Astrocyte of the cerebellum (primary cell): ENCODE measurements around the gene MGME1.

ENCODE experiments used
- DNase-seq: peaks from one replicate; pipeline ENCODE4 v3.0.0-alpha.2; 2011; ENCODE audit warnings: low read depth
- H3K4me3 ChIP-seq: 2 replicates; pipeline ENCODE4 v1.5.1; 2011; ENCODE audit warnings: mild to moderate bottlenecking, low read depth, low read length, moderate library complexity
- CTCF ChIP-seq: IDR thresholded peaks from 2 replicates; pipeline ENCODE4 v1.5.1; 2012; ENCODE audit warnings: low read length, low read depth, moderate library complexity, mild to moderate bottlenecking; ENCODE audit errors: missing control alignments
- in situ Hi-C: cut with HindIII; loops from 2 replicates; pipeline ENCODE4 v1.10.0; 2017; ENCODE audit warnings: low sequenced_read_pairs

MGME1 gene

GRCh38 chr20:18006684-18007083, 37.9 kb downstream of the MGME1 start:
- no peak overlapping the region for H3K4me3 ChIP-seq
- DNase-seq: no peak
- TF ChIP-seq CTCF: no peak
- in situ Hi-C loops: no loop called here

- H3K4me3 ChIP-seq: no peak overlapping the region
- no peak for TF ChIP-seq CTCF
- no peak for DNase-seq
- in situ Hi-C loops: no loop called here
These were observed 38.9 kb downstream of the MGME1 start for GRCh38 chr20:18007534-18008292.

DNA sequence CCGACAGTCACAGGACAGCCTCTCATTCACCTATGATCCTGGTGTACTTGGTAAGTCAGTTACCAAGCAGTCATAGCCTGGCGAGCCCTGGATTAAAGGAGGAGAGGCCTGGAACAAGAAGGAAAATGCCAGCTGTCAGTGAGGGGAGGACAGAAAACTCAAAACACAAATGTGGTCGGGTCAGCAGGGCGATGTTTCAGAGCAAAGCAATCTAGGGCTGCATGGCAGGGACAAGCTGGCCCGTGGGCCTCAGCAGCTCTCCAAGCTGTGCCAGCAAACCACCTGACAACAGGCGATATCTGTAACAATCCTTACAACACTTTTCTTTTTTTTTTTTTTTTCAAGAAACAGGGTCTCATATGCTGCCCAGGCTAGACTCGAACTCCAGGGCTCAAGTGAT, 40.3 kb downstream of the MGME1 start:
- in situ Hi-C loops: no loop called here
- TF ChIP-seq CTCF: no peak
- DNase-seq: no peak
- H3K4me3 ChIP-seq: no peak overlapping the region

GRCh38 chr20:18011482-18011881, 42.7 kb downstream of the MGME1 start:
- no peak for TF ChIP-seq CTCF
- no peak for DNase-seq
- H3K4me3 ChIP-seq: no peak overlapping the region
- in situ Hi-C loops: no loop called here

DNA sequence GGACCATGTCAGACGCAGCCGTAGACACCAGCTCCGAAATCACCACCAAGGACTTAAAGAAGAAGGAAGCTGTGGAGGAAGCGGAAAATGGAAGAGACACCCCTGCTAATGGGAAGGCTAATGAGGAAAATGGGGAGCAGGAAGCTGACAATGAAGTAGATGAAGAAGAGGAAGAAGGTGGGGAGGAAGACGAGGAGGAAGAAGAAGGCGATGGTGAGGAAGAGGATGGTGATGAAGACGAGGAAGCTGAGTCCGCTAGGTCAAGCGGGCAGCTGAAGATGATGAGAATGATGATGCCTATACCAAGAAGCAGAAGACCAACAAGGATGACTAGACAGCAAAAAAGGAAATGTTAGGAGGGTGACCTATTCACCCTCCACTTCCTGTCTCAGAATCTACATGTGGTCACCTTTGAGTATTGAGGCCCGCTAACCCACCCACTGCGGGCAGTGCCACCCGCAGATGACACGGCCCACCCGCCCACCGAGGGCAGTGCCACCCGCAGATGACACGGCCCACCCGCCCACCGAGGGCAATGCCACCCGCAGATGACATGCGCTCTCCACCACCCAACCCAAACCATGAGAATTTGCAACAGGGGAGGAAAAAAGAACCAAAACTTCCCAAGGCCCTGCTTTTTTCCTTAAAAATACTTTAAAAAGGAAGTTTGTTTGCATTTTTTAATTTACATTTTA, 43.3 kb downstream of the MGME1 start:
- no peak overlapping the region for H3K4me3 ChIP-seq
- no peak for TF ChIP-seq CTCF
- no peak for DNase-seq
- in situ Hi-C loops: no loop called here

- no peak overlapping the region for H3K4me3 ChIP-seq
- TF ChIP-seq CTCF: no peak
- DNase-seq: no peak
- in situ Hi-C loops: no loop called here
These were observed 44.1 kb downstream of the MGME1 start for GRCh38 chr20:18012901-18013300.
